OCI-LY3 (cell line): ENCODE results near the gene CAMK2B.

Experiments
- H2AFZ ChIP-seq: fragments of 200-600, 300-600 bp; shearing (Covaris generic); 2 replicates; pipeline ENCODE4 v1.6.0; 2014; ENCODE audit warnings: antibody characterized with exemption, low read depth, low read length
- H3K27ac ChIP-seq: fragments of 200-600, 300-600 bp; sonication (generic); 2 replicates; pipeline ENCODE4 v1.5.1; 2014; ENCODE audit warnings: mild to moderate bottlenecking, low read length, moderate library complexity, mixed read lengths
- H3K27me3 ChIP-seq: fragments of 200-600, 300-600 bp; sonication (generic); 2 replicates; pipeline ENCODE4 v1.6.1; 2014; ENCODE audit warnings: low read depth, low read length, mixed read lengths
- H3K36me3 ChIP-seq: fragments of 200-600, 300-600 bp; sonication (generic); replicated peaks from 2 replicates; pipeline ENCODE3; 2014; ENCODE audit warnings: low read depth, low read length, mixed read lengths
- H3K4me1 ChIP-seq: fragments of 300-600, 200-600 bp; sonication (generic); 2 replicates; pipeline ENCODE4 v1.6.1; 2014; ENCODE audit warnings: low read length, mixed read lengths
- H3K4me2 ChIP-seq: fragments of 200-600, 300-600 bp; sonication (generic); 2 replicates; pipeline ENCODE4 v1.6.1; 2014; ENCODE audit warnings: low read length, mixed read lengths
- H3K4me3 ChIP-seq: fragments of 300-600, 200-600 bp; sonication (generic); 2 replicates; pipeline ENCODE4 v1.5.1; 2014; ENCODE audit warnings: antibody characterized with exemption, mild to moderate bottlenecking, low read length, moderate library complexity
- H3K79me2 ChIP-seq: fragments of 300-600, 200-600 bp; shearing (Covaris generic); 2 replicates; pipeline ENCODE4 v1.6.1; 2014; ENCODE audit warnings: mild to moderate bottlenecking, low read length, mixed read lengths
- H3K9ac ChIP-seq: fragments of 300-600, 200-600 bp; shearing (Covaris generic); 2 replicates; pipeline ENCODE4 v1.6.0; 2014; ENCODE audit warnings: mild to moderate bottlenecking, low read length, moderate library complexity
- H3K9me3 ChIP-seq: fragments of 200-600, 300-600 bp; shearing (Covaris generic); 2 replicates; pipeline ENCODE4 v1.6.1; 2014; ENCODE audit warnings: low read length, mixed read lengths; ENCODE audit not compliant: insufficient read depth
- H4K20me1 ChIP-seq: fragments of 200-600, 300-600 bp; sonication (generic); 2 replicates; pipeline ENCODE4 v1.6.1; 2016; ENCODE audit warnings: low read length, mixed read lengths; ENCODE audit not compliant: insufficient read depth
- CTCF ChIP-seq: fragments of 200-600, 300-600 bp; sonication (generic); IDR thresholded peaks from 2 replicates; pipeline ENCODE4 v1.5.1; 2014; ENCODE audit warnings: antibody characterized with exemption, low read length, low read depth
- EZH2phosphoT487 ChIP-seq: fragments of 200-600 bp; shearing (Covaris generic); IDR thresholded peaks from 2 replicates; pipeline ENCODE4 v1.6.1; 2018; ENCODE audit warnings: antibody characterized with exemption, mixed run types, low read depth

Gene CAMK2B

GRCh38 chr7:44326261-44327125 is 1.1 kb upstream of the CAMK2B start:
- no peaks in the 10 kb centered on the region for H4K20me1 ChIP-seq
- TF ChIP-seq CTCF (no peak), EZH2phosphoT487 (no peak)
- H3K9me3 ChIP-seq, result no peaks in the 10 kb centered on the region
- no peak overlapping the region for H3K4me3 ChIP-seq
- no peaks in the 10 kb centered on the region for H3K79me2 ChIP-seq
- H3K36me3 ChIP-seq, result no peaks in the 10 kb centered on the region
- no peaks in the 10 kb centered on the region for H3K4me1 ChIP-seq
- H3K27me3 ChIP-seq, result no peaks in the 10 kb centered on the region
- no peak overlapping the region for H3K4me2 ChIP-seq
- no peak overlapping the region for H2AFZ ChIP-seq
- H3K27ac ChIP-seq, result no peak overlapping the region
- no peak overlapping the region for H3K9ac ChIP-seq

GRCh38 chr7:44325811-44326241 is 432 bp upstream of the CAMK2B start:
- Histone ChIP-seq H3K4me3 (no peak overlapping the region), H2AFZ (no peak overlapping the region), H3K79me2 (no peaks in the 10 kb centered on the region), H4K20me1 (no peaks in the 10 kb centered on the region), H3K9me3 (no peaks in the 10 kb centered on the region), H3K9ac (no peak overlapping the region), H3K27ac (no peak overlapping the region), H3K4me1 (no peaks in the 10 kb centered on the region), H3K4me2 (no peak overlapping the region), H3K27me3 (no peaks in the 10 kb centered on the region), H3K36me3 (no peaks in the 10 kb centered on the region)
- TF ChIP-seq EZH2phosphoT487 (no peak), CTCF (no peak)

GRCh38 chr7:44324481-44325200 is 753 bp downstream of the CAMK2B start:
- Histone ChIP-seq H3K27me3 (no peaks in the 10 kb centered on the region), H3K4me3 (no peak overlapping the region), H4K20me1 (no peaks in the 10 kb centered on the region), H3K36me3 (no peaks in the 10 kb centered on the region), H3K27ac (no peak overlapping the region), H3K9ac (no peak overlapping the region), H3K9me3 (no peaks in the 10 kb centered on the region), H3K4me1 (no peaks in the 10 kb centered on the region), H3K4me2 (no peak overlapping the region), H3K79me2 (no peaks in the 10 kb centered on the region), H2AFZ (no peak overlapping the region)
- TF ChIP-seq EZH2phosphoT487 (no peak), CTCF (no peak)

- H3K27me3 ChIP-seq, result no peaks in the 10 kb centered on the region
- no peak overlapping the region for H3K4me3 ChIP-seq
- H3K4me2 ChIP-seq, result no peak overlapping the region
Measured at GRCh38 chr7:44324204-44324480, 1.3 kb downstream of the CAMK2B start.

More at GRCh38 chr7:44324204-44324480, 1.3 kb downstream of the CAMK2B start:
- Histone ChIP-seq H3K4me1 (no peaks in the 10 kb centered on the region), H3K9me3 (no peaks in the 10 kb centered on the region), H3K9ac (no peak overlapping the region), H2AFZ (no peak overlapping the region), H3K27ac (no peak overlapping the region), H3K79me2 (no peaks in the 10 kb centered on the region), H3K36me3 (no peaks in the 10 kb centered on the region), H4K20me1 (no peaks in the 10 kb centered on the region)
- TF ChIP-seq CTCF (no peak), EZH2phosphoT487 (no peak)
